ENCODE data around the gene SMIM41. TPM values are rescaled to one million over a fixed set of nuclear protein-coding genes. Genes with fewer than 3 reads are reported as not detected.

The SMIM41 gene
- total and polyA plus RNA-seq, 3 donors from 2014 or later: 2.6 to 21.7 (median 15.6) TPM

- Histone ChIP-seq H3K4me1 (no peaks in the 10 kb centered on the region), H3K9me3 (no peaks in the 10 kb centered on the region), H3K4me3 (no peak overlapping the region), H3K27me3 (no peaks in the 10 kb centered on the region), H3K27ac (no peak overlapping the region), H3K36me3 (ENCODE audit: low read depth, missing control alignments) (no peaks in the 10 kb centered on the region)
- intact Hi-C loops (cut with DNase I; ENCODE audit: low total_unique reads): no loop called here
- no peak for DNase-seq
- no peak for TF ChIP-seq POLR2A (IDR thresholded peaks at IDR 0.05)
- WGBS, 2 donors: 69 to 75% methylated on average over 4 to 5 of the region's 5 CpGs
Measured at GRCh38 chr12:52137746-52138145, 58.2 kb downstream of the SMIM41 start.

- no peak for DNase-seq
- no peaks in the 10 kb centered on the region for H3K27me3 ChIP-seq
- no peaks in the 10 kb centered on the region for H3K4me1 ChIP-seq
- intact Hi-C loops (cut with DNase I; ENCODE audit: low total_unique reads): no loop called here
- no peaks in the 10 kb centered on the region for H3K9me3 ChIP-seq
- 91 to 93% methylated on average over 13 of the region's 13 CpGs for WGBS, 2 donors
- no peak for TF ChIP-seq CTCF (IDR thresholded peaks at IDR 0.05)
- TF ChIP-seq POLR2A (IDR thresholded peaks at IDR 0.05): no peak
- no peak overlapping the region for H3K4me3 ChIP-seq
- no peaks in the 10 kb centered on the region for H3K36me3 ChIP-seq (ENCODE audit: low read depth, missing control alignments)
- H3K27ac ChIP-seq: no peak overlapping the region
Measured at GRCh38 chr12:52139147-52139546, 59.6 kb downstream of the SMIM41 start.

GRCh38 chr12:52139579-52140062 is 60.1 kb downstream of the SMIM41 start:
- no peak overlapping the region for H3K27ac ChIP-seq
- no peak overlapping the region for H3K4me3 ChIP-seq
- TF ChIP-seq POLR2A (IDR thresholded peaks at IDR 0.05): no peak
- TF ChIP-seq CTCF (IDR thresholded peaks at IDR 0.05): peak in 2 of 3 experiments; percentile 3 to 37
- DNase-seq: no peak
- H3K36me3 ChIP-seq (ENCODE audit: low read depth, missing control alignments): no peaks in the 10 kb centered on the region
- H3K4me1 ChIP-seq: no peaks in the 10 kb centered on the region
- intact Hi-C loops (cut with DNase I; ENCODE audit: low total_unique reads): no loop called here
- no peaks in the 10 kb centered on the region for H3K27me3 ChIP-seq
- WGBS, 2 donors: 53 to 74% methylated on average over 5 of the region's 5 CpGs
- no peaks in the 10 kb centered on the region for H3K9me3 ChIP-seq

GRCh38 chr12:52141306-52141705 is 61.8 kb downstream of the SMIM41 start:
- Histone ChIP-seq H3K4me3 (no peak overlapping the region), H3K27ac (no peak overlapping the region), H3K27me3 (no peaks in the 10 kb centered on the region), H3K36me3 (ENCODE audit: low read depth, missing control alignments) (no peaks in the 10 kb centered on the region), H3K4me1 (peaks cover 8% of the 10 kb centered on the region), H3K9me3 (no peaks in the 10 kb centered on the region)
- WGBS, 2 donors: 88% methylated on average over 4 of the region's 4 CpGs
- intact Hi-C loops (cut with DNase I; ENCODE audit: low total_unique reads): no loop called here
- TF ChIP-seq CTCF (IDR thresholded peaks at IDR 0.05): no peak
- TF ChIP-seq POLR2A (IDR thresholded peaks at IDR 0.05): no peak
- no peak for DNase-seq

- Histone ChIP-seq H3K4me1 (peaks cover 11% of the 10 kb centered on the region), H3K9me3 (no peaks in the 10 kb centered on the region), H3K36me3 (ENCODE audit: low read depth, missing control alignments) (no peaks in the 10 kb centered on the region), H3K27ac (no peak overlapping the region), H3K27me3 (no peaks in the 10 kb centered on the region), H3K4me3 (no peak overlapping the region)
- 80 to 91% methylated on average over 8 of the region's 8 CpGs for WGBS, 2 donors
- intact Hi-C loops (cut with DNase I; ENCODE audit: low total_unique reads): no loop called here
- DNase-seq: no peak
- TF ChIP-seq POLR2A (IDR thresholded peaks at IDR 0.05) (no peak), CTCF (IDR thresholded peaks at IDR 0.05) (no peak)
Measured at GRCh38 chr12:52141875-52142274, 62.4 kb downstream of the SMIM41 start.

All from testis (tissue), 3 donors.